Activated CD4-positive, alpha-beta T cell treated with anti-CD3 and anti-CD28 coated beads, Interleukin-2, amount 10 ng/mL, durations not matched to agents 7 days and 5 days (primary cell): ENCODE measurements around the gene OR4N5. TPM values are rescaled to one million over a fixed set of nuclear protein-coding genes. Genes with fewer than 3 reads are reported as not detected.
"Not testable (repeated sequence)": the region's sequence is repeated elsewhere in the genome, so short reads cannot be mapped to it uniquely, and the experiment has no call there.

ENCODE experiments used
- CTCF ChIA-PET: fragments of 350-600 bp; sonication (Branson Sonifier 250); formaldehyde crosslinking; loops from one replicate; lab custom pipeline; 2021; ENCODE audit warnings: antibody characterized with exemption; lab: Charles Lee
- POLR2A ChIA-PET: fragments of 350-600 bp; sonication (Branson Sonifier 250); formaldehyde crosslinking; loops from one replicate; lab custom pipeline; 2021; ENCODE audit warnings: antibody characterized with exemption; lab: Charles Lee
- DNase-seq: peaks from one replicate; pipeline ENCODE4 v3.0.0-alpha.2; 2020
- H3K27ac Mint-ChIP-seq: one replicate; pipeline ENCODE4 v1.8.0; 2021; ENCODE audit warnings: mild to moderate bottlenecking, moderate library complexity, mixed read lengths
- H3K27me3 Mint-ChIP-seq: one replicate; pipeline ENCODE4 v1.8.0; 2021; ENCODE audit warnings: mixed read lengths
- H3K36me3 Mint-ChIP-seq: one replicate; pipeline ENCODE4 v1.8.0; 2021; ENCODE audit warnings: low read depth, mixed read lengths
- H3K4me1 Mint-ChIP-seq: one replicate; pipeline ENCODE4 v1.8.0; 2021; ENCODE audit warnings: mixed read lengths
- H3K4me3 Mint-ChIP-seq: one replicate; pipeline ENCODE4 v1.8.0; 2021; ENCODE audit warnings: mild to moderate bottlenecking, moderate library complexity, mixed read lengths
- H3K9me3 Mint-ChIP-seq: one replicate; pipeline ENCODE4 v1.8.0; 2021; ENCODE audit warnings: mixed read lengths
- total RNA-seq, 2 experiments: library from RNA; stranded (reverse); gene quantifications; one replicate each; pipeline ENCODE4 v1.2.3, GENCODE V29; 2021

OR4N5 gene, protein sequence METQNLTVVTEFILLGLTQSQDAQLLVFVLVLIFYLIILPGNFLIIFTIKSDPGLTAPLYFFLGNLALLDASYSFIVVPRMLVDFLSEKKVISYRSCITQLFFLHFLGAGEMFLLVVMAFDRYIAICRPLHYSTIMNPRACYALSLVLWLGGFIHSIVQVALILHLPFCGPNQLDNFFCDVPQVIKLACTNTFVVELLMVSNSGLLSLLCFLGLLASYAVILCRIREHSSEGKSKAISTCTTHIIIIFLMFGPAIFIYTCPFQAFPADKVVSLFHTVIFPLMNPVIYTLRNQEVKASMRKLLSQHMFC
- total RNA-seq = not detected

- no peak for DNase-seq
- Mint-ChIP-seq H3K36me3 (no peaks in the 10 kb centered on the region), H3K9me3 (no peaks in the 10 kb centered on the region), H3K4me3 (no peak within 1 kb of the TSS), H3K27me3 (peaks cover 20% of the 10 kb centered on the region), H3K27ac (no peak within 1 kb of the TSS), H3K4me1 (no peaks in the 10 kb centered on the region)
- ChIA-PET POLR2A (interaction anchor here (0.6 kb wide), 1 partner anchor 194 kb away, joined by 3 read pairs; no protein-coding TSS in a partner anchor), CTCF (no interaction called here)
Observed at GRCh38 chr14:20138520-20138919, at the start of gene OR4N5. TSS of gene OR4N5 (plus strand) at chr14:20138820. CDS start at chr14:20143736, 4,916 bp downstream.

DNA sequence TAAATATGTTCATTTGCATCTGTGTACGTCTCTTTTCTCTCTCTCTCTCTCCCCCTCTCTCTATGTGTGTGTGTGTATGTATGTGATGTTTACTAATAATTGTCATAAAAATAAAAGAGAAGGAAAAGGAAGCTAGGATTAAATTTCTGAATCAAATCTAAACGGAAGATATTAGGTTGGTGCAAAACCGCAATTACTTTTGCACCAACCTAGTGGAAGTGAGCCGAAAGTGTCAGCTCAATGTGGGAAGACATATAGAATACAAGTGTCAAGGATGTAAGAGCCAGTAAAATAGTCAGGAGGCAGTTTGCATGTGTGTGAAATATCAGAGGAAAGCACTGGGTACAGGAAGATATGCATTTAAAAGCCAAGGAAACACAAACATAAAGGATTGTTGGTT, 46.6 kb upstream of the OR4N5 start:
- Mint-ChIP-seq H3K27me3 (peaks cover 3% of the 10 kb centered on the region), H3K4me3 (no peak overlapping the region), H3K27ac (no peak overlapping the region), H3K36me3 (no peaks in the 10 kb centered on the region), H3K4me1 (no peaks in the 10 kb centered on the region), H3K9me3 (no peaks in the 10 kb centered on the region)
- DNase-seq = no peak
- POLR2A ChIA-PET = no interaction called here
- CTCF ChIA-PET = no interaction called here

DNA sequence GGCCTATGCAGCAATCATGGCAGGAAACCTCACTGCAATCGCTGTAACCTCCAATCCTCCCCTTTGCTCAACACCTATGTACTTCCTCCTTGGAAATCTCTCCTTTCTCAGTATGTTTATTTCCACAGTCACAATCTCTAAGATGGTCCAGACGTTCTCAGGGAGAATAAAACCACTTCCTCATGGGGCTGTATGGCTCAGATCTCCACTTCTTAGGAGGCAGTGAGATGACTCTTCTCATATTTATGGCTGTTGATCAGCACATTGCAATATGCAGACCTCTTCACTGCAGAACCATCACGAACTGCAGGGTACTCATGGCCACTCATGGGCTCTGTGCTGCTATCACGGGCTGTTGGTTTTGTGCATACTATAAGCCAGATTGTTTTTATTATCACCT, 45.2 kb upstream of the OR4N5 start:
- Mint-ChIP-seq H3K4me1 (no peaks in the 10 kb centered on the region), H3K4me3 (no peak overlapping the region)
- POLR2A ChIA-PET = no interaction called here

GRCh38 chr14:20098926-20099770, 39.5 kb upstream of the OR4N5 start:
- POLR2A ChIA-PET, H3K4me3 Mint-ChIP-seq, CTCF ChIA-PET, H3K36me3 Mint-ChIP-seq, H3K27ac Mint-ChIP-seq, DNase-seq, H3K27me3 Mint-ChIP-seq, H3K9me3 Mint-ChIP-seq, H3K4me1 Mint-ChIP-seq: not testable (repeated sequence)

More for the DNA sequence above, 45.2 kb upstream of the OR4N5 start:
- no peaks in the 10 kb centered on the region for H3K36me3 Mint-ChIP-seq
- CTCF ChIA-PET = no interaction called here
- peaks cover 3% of the 10 kb centered on the region for H3K27me3 Mint-ChIP-seq
- no peak for DNase-seq
- no peak overlapping the region for H3K27ac Mint-ChIP-seq
- no peaks in the 10 kb centered on the region for H3K9me3 Mint-ChIP-seq

DNA sequence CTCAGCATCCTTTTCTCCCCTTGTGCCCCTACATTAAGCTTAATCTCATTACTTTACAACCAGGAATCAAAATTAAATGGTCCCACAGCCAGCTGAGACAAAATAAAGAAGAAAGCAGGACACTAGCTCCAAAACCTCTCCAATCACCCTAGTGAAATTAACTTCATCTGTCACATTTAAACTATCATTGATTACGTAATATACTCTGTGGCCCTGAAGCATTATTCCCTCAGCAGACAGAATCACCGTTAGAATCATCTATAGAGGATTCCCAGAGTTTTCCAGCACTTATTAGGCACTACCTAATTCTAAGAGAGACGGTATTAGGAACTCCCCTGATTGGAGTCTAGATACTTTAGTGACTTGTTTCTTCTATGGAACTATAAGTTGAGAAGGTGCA, 28.2 kb upstream of the OR4N5 start, which contains the start of gene OR4K17:
OR4K17 (plus strand) TSS at position 302 of the 400 bp plus-strand sequence. CDS start 6,761 bp downstream, outside the sequence.
- Mint-ChIP-seq H3K4me3 (no peak within 1 kb of the TSS), H3K36me3 (no peaks in the 10 kb centered on the region), H3K4me1 (no peaks in the 10 kb centered on the region), H3K27me3 (no peaks in the 10 kb centered on the region), H3K27ac (no peak within 1 kb of the TSS), H3K9me3 (no peaks in the 10 kb centered on the region)
- no peak for DNase-seq
- CTCF ChIA-PET = no interaction called here
- POLR2A ChIA-PET = no interaction called here

DNA sequence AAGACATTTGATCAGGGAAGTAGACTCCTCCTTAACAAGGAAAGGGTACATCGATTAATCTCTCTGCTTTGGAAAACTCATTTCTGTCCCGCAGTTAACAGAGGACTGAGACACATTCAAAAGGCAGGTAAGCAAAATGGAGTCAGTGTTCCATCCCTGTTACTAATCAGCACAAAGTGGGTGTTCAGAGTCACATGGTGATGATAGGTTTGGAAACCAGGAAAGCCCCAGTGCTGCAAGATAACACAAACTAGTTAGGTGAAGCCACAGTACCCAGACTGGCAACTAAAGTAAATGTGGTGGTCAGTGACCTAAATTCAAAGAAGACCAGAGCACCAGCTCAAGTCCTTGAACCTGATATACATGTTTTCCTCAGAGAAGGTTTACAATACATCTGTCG, 26.3 kb upstream of the OR4N5 start:
- no peak overlapping the region for H3K4me3 Mint-ChIP-seq
- H3K27ac Mint-ChIP-seq = no peak overlapping the region
- no peaks in the 10 kb centered on the region for H3K27me3 Mint-ChIP-seq
- POLR2A ChIA-PET = no interaction called here
- CTCF ChIA-PET = no interaction called here
- H3K36me3 Mint-ChIP-seq = no peaks in the 10 kb centered on the region
- H3K9me3 Mint-ChIP-seq = no peaks in the 10 kb centered on the region
- no peak for DNase-seq
- H3K4me1 Mint-ChIP-seq = no peaks in the 10 kb centered on the region

- ChIA-PET POLR2A (no interaction called here), CTCF (no interaction called here)
- Mint-ChIP-seq H3K27me3 (no peaks in the 10 kb centered on the region), H3K4me1 (no peaks in the 10 kb centered on the region), H3K36me3 (no peaks in the 10 kb centered on the region), H3K27ac (no peak overlapping the region), H3K4me3 (no peak overlapping the region), H3K9me3 (peaks cover 7% of the 10 kb centered on the region)
- DNase-seq = no peak
Observed at GRCh38 chr14:20116748-20117147, 21.9 kb upstream of the OR4N5 start.

- Mint-ChIP-seq H3K4me3 (no peak overlapping the region), H3K27ac (no peak overlapping the region), H3K9me3 (peaks cover 7% of the 10 kb centered on the region), H3K36me3 (no peaks in the 10 kb centered on the region), H3K27me3 (peaks cover 5% of the 10 kb centered on the region), H3K4me1 (no peaks in the 10 kb centered on the region)
- DNase-seq = no peak
- ChIA-PET POLR2A (no interaction called here), CTCF (no interaction called here)
Observed at GRCh38 chr14:20118795-20119194, 19.8 kb upstream of the OR4N5 start.

DNA sequence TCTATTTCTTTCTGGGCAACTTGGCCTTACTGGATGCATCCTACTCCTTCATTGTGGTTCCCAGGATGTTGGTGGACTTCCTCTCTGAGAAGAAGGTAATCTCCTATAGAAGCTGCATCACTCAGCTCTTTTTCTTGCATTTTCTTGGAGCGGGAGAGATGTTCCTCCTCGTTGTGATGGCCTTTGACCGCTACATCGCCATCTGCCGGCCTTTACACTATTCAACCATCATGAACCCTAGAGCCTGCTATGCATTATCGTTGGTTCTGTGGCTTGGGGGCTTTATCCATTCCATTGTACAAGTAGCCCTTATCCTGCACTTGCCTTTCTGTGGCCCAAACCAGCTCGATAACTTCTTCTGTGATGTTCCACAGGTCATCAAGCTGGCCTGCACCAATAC, 5.3 kb downstream of the OR4N5 start:
- no peaks in the 10 kb centered on the region for H3K36me3 Mint-ChIP-seq
- no peak overlapping the region for H3K4me3 Mint-ChIP-seq
- H3K9me3 Mint-ChIP-seq = no peaks in the 10 kb centered on the region
- no peak for DNase-seq
- POLR2A ChIA-PET = no interaction called here
- CTCF ChIA-PET = no interaction called here
- no peak overlapping the region for H3K27ac Mint-ChIP-seq
- H3K27me3 Mint-ChIP-seq = peaks cover 10% of the 10 kb centered on the region
- H3K4me1 Mint-ChIP-seq = no peaks in the 10 kb centered on the region

- Mint-ChIP-seq H3K4me1 (no peaks in the 10 kb centered on the region), H3K36me3 (no peaks in the 10 kb centered on the region), H3K27ac (no peak overlapping the region), H3K27me3 (peaks cover 17% of the 10 kb centered on the region), H3K4me3 (no peak overlapping the region), H3K9me3 (no peaks in the 10 kb centered on the region)
- no peak for DNase-seq
- CTCF ChIA-PET = no interaction called here
- POLR2A ChIA-PET = no interaction called here
Observed at GRCh38 chr14:20144820-20145219, 6.2 kb downstream of the OR4N5 start.

- peaks cover 17% of the 10 kb centered on the region for H3K9me3 Mint-ChIP-seq
- H3K36me3 Mint-ChIP-seq = no peaks in the 10 kb centered on the region
- CTCF ChIA-PET = no interaction called here
- DNase-seq = no peak
- H3K4me3 Mint-ChIP-seq = no peak overlapping the region
- H3K27ac Mint-ChIP-seq = no peak overlapping the region
- peaks cover 6% of the 10 kb centered on the region for H3K27me3 Mint-ChIP-seq
- POLR2A ChIA-PET = no interaction called here
- H3K4me1 Mint-ChIP-seq = no peaks in the 10 kb centered on the region
Observed at GRCh38 chr14:20164462-20164861, 25.8 kb downstream of the OR4N5 start.

- H3K27ac Mint-ChIP-seq = no peak overlapping the region
- H3K4me3 Mint-ChIP-seq = no peak overlapping the region
- no peak for DNase-seq
- POLR2A ChIA-PET = no interaction called here
- CTCF ChIA-PET = no interaction called here
- peaks cover 17% of the 10 kb centered on the region for H3K9me3 Mint-ChIP-seq
- H3K36me3 Mint-ChIP-seq = no peaks in the 10 kb centered on the region
- H3K27me3 Mint-ChIP-seq = peaks cover 4% of the 10 kb centered on the region
- H3K4me1 Mint-ChIP-seq = no peaks in the 10 kb centered on the region
Observed at GRCh38 chr14:20167091-20167490, 28.5 kb downstream of the OR4N5 start.

- CTCF ChIA-PET = interaction anchor here (0.6 kb wide), 2 partner anchors 106 to 1239 kb away, joined by 3 read pairs; no protein-coding TSS in a partner anchor
- not testable (repeated sequence) for H3K36me3 Mint-ChIP-seq, H3K9me3 Mint-ChIP-seq
Observed at GRCh38 chr14:20169852-20170251, 31.2 kb downstream of the OR4N5 start.

More at GRCh38 chr14:20169852-20170251, 31.2 kb downstream of the OR4N5 start:
- POLR2A ChIA-PET, H3K27me3 Mint-ChIP-seq, DNase-seq, H3K27ac Mint-ChIP-seq, H3K4me1 Mint-ChIP-seq, H3K4me3 Mint-ChIP-seq: not testable (repeated sequence)
